ENCODE results near the gene NAA20. TPM values are rescaled to one million over a fixed set of nuclear protein-coding genes. Genes with fewer than 3 reads are reported as not detected.

Gene NAA20
- total and polyA plus RNA-seq, 2 of the 13 experiments (the other 11 are each of a cell fraction or from before 2014, with no cell fraction given), result 81.9 to 82.8 TPM

- peak; percentile 89 for TF ChIP-seq GMEB2 (CRISPR knock-in tag; IDR thresholded peaks at IDR 0.05; ENCODE audit: low read depth)
- peak; percentile 99 for TF ChIP-seq ZNF766 (CRISPR knock-in tag; IDR thresholded peaks at IDR 0.05; ENCODE audit: borderline replicate concordance)
- peak; percentile 61; the same call in 1 of the 2 replicates for TF ChIP-seq MAZ (IDR thresholded peaks at IDR 0.05; ENCODE audit: borderline replicate concordance, low read depth, low read length)
- TF ChIP-seq MAZ (CRISPR knock-in tag; IDR thresholded peaks at IDR 0.05; ENCODE audit: low read depth), result peak; percentile 93
- TF ChIP-seq MYPOP (CRISPR knock-in tag; IDR thresholded peaks at IDR 0.05), result peak; percentile 98
- TF ChIP-seq, protein P1, sequence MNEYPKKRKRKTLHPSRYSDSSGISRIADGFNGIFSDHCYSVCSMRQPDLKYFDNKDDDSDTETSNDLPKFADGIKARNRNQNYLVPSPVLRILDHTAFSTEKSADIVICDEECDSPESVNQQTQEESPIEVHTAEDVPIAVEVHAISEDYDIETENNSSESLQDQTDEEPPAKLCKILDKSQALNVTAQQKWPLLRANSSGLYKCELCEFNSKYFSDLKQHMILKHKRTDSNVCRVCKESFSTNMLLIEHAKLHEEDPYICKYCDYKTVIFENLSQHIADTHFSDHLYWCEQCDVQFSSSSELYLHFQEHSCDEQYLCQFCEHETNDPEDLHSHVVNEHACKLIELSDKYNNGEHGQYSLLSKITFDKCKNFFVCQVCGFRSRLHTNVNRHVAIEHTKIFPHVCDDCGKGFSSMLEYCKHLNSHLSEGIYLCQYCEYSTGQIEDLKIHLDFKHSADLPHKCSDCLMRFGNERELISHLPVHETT (CRISPR knock-in tag; conservative IDR thresholded peaks at IDR 0.05), result peak; percentile 93
- TF ChIP-seq KLF6 (CRISPR knock-in tag; IDR thresholded peaks at IDR 0.05), result peak; percentile 80
- TF ChIP-seq ZNF776 (CRISPR knock-in tag; IDR thresholded peaks at IDR 0.05), result peak; percentile 87
- peak; percentile 96 for TF ChIP-seq HINFP (CRISPR knock-in tag; IDR thresholded peaks at IDR 0.05; ENCODE audit: low read depth)
- no peak for TF ChIP-seq NBN (conservative IDR thresholded peaks at IDR 0.05)
- peak; percentile 98 for TF ChIP-seq THAP11 (CRISPR knock-in tag; IDR thresholded peaks at IDR 0.05)
- no peak for TF ChIP-seq RAD51 (IDR thresholded peaks at IDR 0.05; ENCODE audit: borderline replicate concordance)
- TF ChIP-seq, protein P2, sequence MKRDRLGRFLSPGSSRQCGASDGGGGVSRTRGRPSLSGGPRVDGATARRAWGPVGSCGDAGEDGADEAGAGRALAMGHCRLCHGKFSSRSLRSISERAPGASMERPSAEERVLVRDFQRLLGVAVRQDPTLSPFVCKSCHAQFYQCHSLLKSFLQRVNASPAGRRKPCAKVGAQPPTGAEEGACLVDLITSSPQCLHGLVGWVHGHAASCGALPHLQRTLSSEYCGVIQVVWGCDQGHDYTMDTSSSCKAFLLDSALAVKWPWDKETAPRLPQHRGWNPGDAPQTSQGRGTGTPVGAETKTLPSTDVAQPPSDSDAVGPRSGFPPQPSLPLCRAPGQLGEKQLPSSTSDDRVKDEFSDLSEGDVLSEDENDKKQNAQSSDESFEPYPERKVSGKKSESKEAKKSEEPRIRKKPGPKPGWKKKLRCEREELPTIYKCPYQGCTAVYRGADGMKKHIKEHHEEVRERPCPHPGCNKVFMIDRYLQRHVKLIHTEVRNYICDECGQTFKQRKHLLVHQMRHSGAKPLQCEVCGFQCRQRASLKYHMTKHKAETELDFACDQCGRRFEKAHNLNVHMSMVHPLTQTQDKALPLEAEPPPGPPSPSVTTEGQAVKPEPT (CRISPR knock-in tag; IDR thresholded peaks at IDR 0.05; ENCODE audit: low read depth), result peak; percentile 86; the same call in 1 of the 2 replicates
- no peak for TF ChIP-seq ZUFSP (CRISPR knock-in tag; IDR thresholded peaks at IDR 0.05; ENCODE audit: borderline replicate concordance)
- peak; percentile 98 for TF ChIP-seq YEATS4 (CRISPR knock-in tag; IDR thresholded peaks at IDR 0.05; ENCODE audit: borderline replicate concordance)
- peak; percentile 86 for TF ChIP-seq FOXA3 (CRISPR knock-in tag; IDR thresholded peaks at IDR 0.05)
- TF ChIP-seq KDM6A (CRISPR knock-in tag; IDR thresholded peaks at IDR 0.05; ENCODE audit: low read depth), result no peak
- peak; percentile 82 for TF ChIP-seq BCL6 (CRISPR knock-in tag; IDR thresholded peaks at IDR 0.05)
- TF ChIP-seq ZNF143 (CRISPR knock-in tag; IDR thresholded peaks at IDR 0.05), result peak; percentile 94
- TF ChIP-seq ARID2 (CRISPR knock-in tag; IDR thresholded peaks at IDR 0.05; ENCODE audit: borderline replicate concordance), result no peak
- no peak for TF ChIP-seq KAT2B (IDR thresholded peaks at IDR 0.05; ENCODE audit: borderline replicate concordance, low read depth, low read length)
Measured at GRCh38 chr20:20052074-20052970, 35.2 kb downstream of the NAA20 start, which contains the start of the genes CFAP61 and CRNKL1 (continued).
